ENCODE results near the gene RALGPS2.

Gene RALGPS2

DNA sequence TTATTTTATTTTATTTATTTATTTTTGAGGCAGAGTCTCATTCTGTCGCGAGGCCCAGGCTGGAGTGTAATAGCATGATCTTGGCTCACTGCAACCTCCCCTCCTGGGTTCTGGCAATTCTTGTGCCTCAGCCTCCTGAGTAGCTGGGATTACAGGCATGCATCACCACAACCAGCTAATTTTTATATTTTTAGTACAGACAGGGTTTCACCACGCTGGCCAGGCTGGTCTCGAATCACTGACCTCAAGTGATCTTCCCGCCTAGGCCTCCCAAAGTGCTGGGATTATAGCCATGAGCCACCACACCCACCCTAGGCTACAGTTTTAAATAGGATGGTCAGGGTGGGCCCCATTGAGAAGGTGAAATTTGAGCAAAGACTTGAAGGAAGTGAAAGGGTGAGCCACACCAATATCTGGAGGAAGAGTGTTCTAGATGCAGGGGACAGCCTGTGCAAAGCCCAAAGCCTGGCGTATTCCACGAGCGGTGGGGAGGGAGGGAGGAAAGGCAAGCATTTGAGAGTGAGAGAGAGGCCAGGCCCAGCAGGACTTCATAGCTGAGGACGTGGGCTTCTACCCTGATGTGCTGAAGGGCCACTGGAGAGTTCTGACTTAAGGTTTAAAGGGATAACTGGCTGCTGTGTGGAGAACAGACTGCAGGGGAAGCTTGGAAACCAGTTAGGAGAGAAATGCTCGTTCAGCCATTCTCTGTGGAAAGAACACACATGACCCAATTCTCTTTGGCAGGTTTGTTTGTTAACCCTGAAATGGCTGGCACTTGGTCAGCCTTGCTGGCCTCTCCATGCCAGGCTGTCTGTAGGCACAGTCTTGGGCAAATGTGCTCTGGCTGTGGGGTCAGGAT, 238.0 kb downstream of the RALGPS2 start:
- no peak for DNase-seq (ENCODE audit: low spot score)

DNA sequence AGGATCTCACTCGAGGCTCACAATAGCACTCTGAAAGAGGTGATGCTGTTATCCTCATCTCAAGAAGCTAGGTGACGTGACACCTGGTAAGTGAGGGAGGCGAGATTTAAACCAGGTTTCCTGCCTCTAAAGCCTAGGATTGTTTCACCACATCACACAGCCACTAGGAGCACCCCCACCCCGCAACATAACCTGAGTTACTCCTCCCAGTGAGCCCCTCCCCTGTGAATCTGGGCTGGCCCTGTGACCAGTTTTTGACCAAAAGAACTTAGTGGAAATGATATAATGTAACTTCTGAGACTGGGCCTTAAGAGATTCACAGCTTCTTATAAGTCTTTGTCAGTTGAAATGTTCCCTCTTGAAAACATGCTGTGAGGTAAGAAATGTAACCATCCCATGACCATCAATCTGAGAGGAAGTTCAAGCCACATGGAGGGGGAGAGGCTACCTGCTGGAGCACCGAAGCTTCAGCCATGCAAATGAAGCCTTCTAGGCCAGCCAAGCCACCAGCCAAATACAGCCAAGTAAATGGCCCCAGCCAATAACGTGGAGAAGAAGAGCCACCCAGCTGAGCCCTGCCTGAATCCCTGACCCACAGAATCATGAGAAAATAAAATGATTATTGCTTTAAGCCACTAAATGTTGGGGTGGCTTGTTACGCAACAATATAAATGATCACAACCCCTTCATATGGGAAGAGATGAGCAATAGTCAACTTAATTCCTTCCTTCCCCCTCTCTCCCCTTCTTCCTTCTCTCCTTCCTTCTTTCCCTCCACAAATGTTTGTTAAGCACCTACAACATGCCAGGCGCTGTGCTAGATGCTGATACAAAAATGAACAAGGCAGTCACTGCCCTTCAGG, 239.7 kb downstream of the RALGPS2 start:
- DNase-seq (ENCODE audit: low spot score), result no peak

DNA sequence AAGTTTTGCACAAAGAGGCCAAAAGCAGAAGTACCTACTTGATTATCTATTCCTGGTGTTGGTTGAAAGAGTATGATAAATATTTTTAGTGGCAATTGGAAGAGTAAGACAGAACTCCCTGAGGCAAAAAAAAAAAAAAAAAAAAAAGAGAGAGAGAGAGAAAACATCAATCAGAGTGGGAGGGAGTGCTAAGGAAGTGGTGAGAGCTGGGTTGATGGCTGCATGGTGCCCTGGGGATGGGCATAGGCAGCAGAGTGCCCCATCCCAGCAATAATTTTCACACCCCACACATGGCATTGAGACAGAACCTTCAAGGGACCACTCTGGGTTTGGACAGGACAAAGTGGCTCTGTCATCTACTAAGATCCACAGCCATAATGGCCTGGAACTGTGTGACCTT, 241.3 kb downstream of the RALGPS2 start:
- DNase-seq (ENCODE audit: low spot score), result no peak

DNA sequence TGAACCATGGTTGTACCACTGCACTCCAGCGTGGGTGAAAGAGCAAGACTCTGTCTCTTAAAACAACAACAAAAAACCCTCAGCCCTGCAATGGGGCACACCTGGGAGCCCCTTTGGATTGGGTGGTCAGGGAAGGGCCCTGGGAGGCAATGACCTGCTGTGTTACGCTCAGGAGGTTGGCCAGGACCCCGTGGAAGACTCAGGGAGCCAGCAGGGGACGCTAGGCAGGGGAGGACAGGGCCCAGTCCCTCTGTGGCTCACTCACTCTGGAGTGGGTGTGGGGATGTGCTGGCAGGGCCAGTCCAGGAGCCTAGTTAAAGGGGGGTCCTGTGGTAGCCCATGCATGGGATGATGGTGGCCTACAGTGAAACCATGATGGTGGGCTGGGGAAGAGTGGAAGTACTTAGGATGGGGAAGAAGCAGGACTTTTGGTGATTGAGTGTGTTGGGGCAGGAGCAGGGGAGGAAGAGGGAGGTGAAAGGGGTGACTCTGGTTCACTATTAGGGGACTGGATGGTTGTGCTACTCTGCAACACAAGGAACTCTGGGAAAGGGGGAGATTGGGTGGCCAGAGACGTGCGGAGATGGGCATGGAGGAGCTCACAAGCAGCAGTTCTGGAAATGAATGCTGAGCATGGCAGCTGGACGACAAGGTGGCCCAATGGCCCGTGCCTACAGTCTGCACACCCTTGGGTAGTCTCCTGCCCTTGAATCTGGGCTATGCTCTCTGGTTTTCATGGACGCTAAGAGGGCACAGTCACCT, 244.4 kb downstream of the RALGPS2 start:
- DNase-seq (ENCODE audit: low spot score), result no peak

- no peak for DNase-seq (ENCODE audit: low spot score)
These were observed 245.1 kb downstream of the RALGPS2 start for GRCh38 chr1:178970184-178970583.

All from germinal center (tissue), 1 donor.